Right lobe of liver (tissue), 6 donors: ENCODE data around the gene SMARCD1. TPM values are rescaled to one million over a fixed set of nuclear protein-coding genes. Genes with fewer than 3 reads are reported as not detected.

ENCODE experiments used
- ATAC-seq, 4 donors: fragments of 200-7000 bp; cut with Tn5 transposase; one replicate each; pipeline ENCODE4 v1.9.1; 2020; ENCODE audit warnings: mild to moderate bottlenecking in 4 of 4, moderate library complexity in 4 of 4
- DNase-seq, 3 donors: peaks; one replicate each; pipeline ENCODE4 v3.0.0-alpha.2; 2020
- H3K27ac ChIP-seq, 3 donors: fragments of 200-600 bp; one replicate each; pipeline ENCODE4 v1.8.0; 2022
- H3K27me3 ChIP-seq, 2 donors: fragments of 200-600 bp; one replicate each; pipeline ENCODE4 v1.8.0; 2022
- H3K36me3 ChIP-seq, 4 donors: fragments of 200-600 bp; sonication (generic) in 1 of 4; one replicate each; pipeline versions ENCODE4 v1.5.1 to v1.8.0; 2017 to 2022; ENCODE audit warnings: control low read depth in 1 of 4
- H3K4me1 ChIP-seq, 4 donors: fragments of 200-600 bp; sonication (generic) in 1 of 4; one replicate each; pipeline versions ENCODE4 v1.5.1 to v1.8.0; 2017 to 2022; ENCODE audit warnings: control low read depth in 1 of 4
- H3K4me3 ChIP-seq, 3 donors: fragments of 200-600 bp; one replicate each; pipeline ENCODE4 v1.8.0; 2022
- H3K9me3 ChIP-seq, 4 donors: fragments of 200-600 bp; sonication (generic) in 1 of 4; one replicate each; pipeline versions ENCODE4 v1.5.1 to v1.8.0; 2017 to 2022; ENCODE audit warnings: control low read depth in 1 of 4
- CTCF ChIP-seq, 4 donors: fragments of 200-600 bp in 3 of 4; fragments of 450-650 bp in 1 of 4; IDR thresholded peaks; one replicate each; pipeline versions ENCODE4 v1.5.1 to v1.8.0; 2016 to 2022; ENCODE audit warnings: antibody characterized with exemption in 4 of 4, mild to moderate bottlenecking in 2 of 4
- POLR2A ChIP-seq: fragments of 450-650 bp; IDR thresholded peaks from one replicate; pipeline ENCODE4 v1.6.1; 2017; ENCODE audit warnings: antibody characterized with exemption, mild to moderate bottlenecking
- WGBS: methylation state at CpG from one replicate; pipeline ENCODE4 v1.1.6; 2018; ENCODE audit warnings: low coverage, low lambda C conversion rate; ENCODE audit not compliant: insufficient coverage; ENCODE audit errors: missing lambda C conversion rate; 5-methylcytosine and 5-hydroxymethylcytosine counted together
- intact Hi-C, 2 donors: fragments of 100-400 bp; cut with DNase I; formaldehyde crosslinking; loops; one replicate each; pipeline versions ENCODE4 v1.11.2 to v1.14.1; 2022
- total RNA-seq, 6 experiments: library from RNA; depleted of rRNA in 2 of 6; stranded (reverse); fragments of >200 nt in 2 of 6; fragmentation: NEBNext Ultra II Directional in 3 of 6; extraction: Animal tissue kit (Norgen Biotek cat#: 25700) in 3 of 6; gene quantifications; one replicate each; pipeline versions ENCODE4 v1.1.0 to v1.2.4, GENCODE V29; 2016 to 2023
- donor health status: DM: no; HTN: yes; CAD: no.
- donor health status: DM: no; HTN: no; CAD: no.
- donor health status: DM: no; HTN: no; CAD: no.
- donor health status: DM: no; HTN: yes; CAD: no.
- donor health status: DM: no; HTN: yes; CAD: no.

Gene SMARCD1
- total RNA-seq, 6 experiments from 2014 or later = 13.3 to 35.0 (median 16.4) TPM

GRCh38 chr12:50057896-50058670, 27.1 kb upstream of the SMARCD1 start:
- Histone ChIP-seq H3K4me3 (peak overlapping the region in 2 of 3 donors; percentile 21 to 55), H3K27me3 (no peaks in the 10 kb centered on the region), H3K36me3 (no peaks in the 10 kb centered on the region), H3K4me1 (peaks cover 0 to 7% (median 0%) of the 10 kb centered on the region in 4 donors), H3K27ac (no peak overlapping the region), H3K9me3 (no peaks in the 10 kb centered on the region)
- intact Hi-C loops = loop anchor here (5.0 kb wide), 2 partner anchors 86 to 91 kb away; partner anchors contain the start of gene AQP6 (in 1 of the 2)
- WGBS = no CpG with 5 or more reads among the region's 30 CpGs
- ATAC-seq (no peak), DNase-seq (peak in 1 of 3 donors; percentile 40)
- TF ChIP-seq POLR2A = no peak
- TF ChIP-seq CTCF (IDR thresholded peaks at IDR 0.05) = no peak

GRCh38 chr12:50058743-50059312, 26.3 kb upstream of the SMARCD1 start:
- no CpG with 5 or more reads among the region's 15 CpGs for WGBS
- peaks cover 0 to 7% (median 0%) of the 10 kb centered on the region in 4 donors for H3K4me1 ChIP-seq
- H3K4me3 ChIP-seq = no peak overlapping the region
- no peaks in the 10 kb centered on the region for H3K9me3 ChIP-seq
- no peaks in the 10 kb centered on the region for H3K36me3 ChIP-seq
- peak in 1 of 3 donors; percentile 39 for DNase-seq
- H3K27ac ChIP-seq = no peak overlapping the region
- no peak for ATAC-seq
- TF ChIP-seq CTCF (IDR thresholded peaks at IDR 0.05) (no peak), POLR2A (no peak)
- intact Hi-C loops = loop anchor here (5.0 kb wide), 2 partner anchors 87 to 92 kb away; partner anchors contain the start of gene AQP6 (in 1 of the 2)
- no peaks in the 10 kb centered on the region for H3K27me3 ChIP-seq

GRCh38 chr12:50059440-50060119, 25.6 kb upstream of the SMARCD1 start:
- intact Hi-C loops = loop anchor here (5.0 to 10.0 kb wide), 3 partner anchors 87 to 185 kb away; partner anchors contain the start of gene AQP6 (in 1 of the 2)
- no peak for DNase-seq
- Histone ChIP-seq H3K4me1 (peaks cover 0 to 7% (median 0%) of the 10 kb centered on the region in 4 donors), H3K27ac (no peak overlapping the region), H3K9me3 (no peaks in the 10 kb centered on the region), H3K36me3 (no peaks in the 10 kb centered on the region), H3K27me3 (no peaks in the 10 kb centered on the region), H3K4me3 (no peak overlapping the region)
- WGBS = 68% methylated on average over 8 of the region's 12 CpGs
- TF ChIP-seq CTCF (IDR thresholded peaks at IDR 0.05) (no peak), POLR2A (no peak)
- no peak for ATAC-seq

GRCh38 chr12:50060120-50060468, 25.0 kb upstream of the SMARCD1 start:
- intact Hi-C loops = loop anchor here in 1 of 2 donors (10.0 kb wide), 1 partner anchor 185 kb away; no protein-coding TSS in a partner anchor
- WGBS = 0% methylated on average over 1 of the region's 4 CpGs
- Histone ChIP-seq H3K27me3 (no peaks in the 10 kb centered on the region), H3K9me3 (no peaks in the 10 kb centered on the region), H3K4me3 (no peak overlapping the region), H3K4me1 (peaks cover 0 to 7% (median 0%) of the 10 kb centered on the region in 4 donors), H3K27ac (no peak overlapping the region), H3K36me3 (no peaks in the 10 kb centered on the region)
- ATAC-seq = no peak
- no peak for TF ChIP-seq POLR2A
- TF ChIP-seq CTCF (IDR thresholded peaks at IDR 0.05) = no peak
- no peak for DNase-seq
